ENCODE measurements around the gene XPA.

GRCh38 chr9:97659771-97660170 is 37.4 kb downstream of the XPA start:
- no peak for TF ChIP-seq EZH2 (IDR thresholded peaks at IDR 0.05; ENCODE audit: insufficient read depth, low read length)
- no peak for TF ChIP-seq CTCF (IDR thresholded peaks at IDR 0.05; ENCODE audit: insufficient read depth, low read depth, low read length)

Data from astrocyte (in vitro differentiated cells and primary cell).